GM03348 (cell line): ENCODE measurements around the gene PHF8.

Experiments
- DNase-seq: peaks from one replicate; pipeline ENCODE4 v3.0.0; 2012; ENCODE audit warnings: low spot score

Gene PHF8

GRCh38 chrX:54044126-54044876 lies at the start of gene PHF8:
PHF8 (minus strand) TSS chrX:54044473; CDS start chrX:54042728, 1,745 bp downstream.
- DNase-seq = peak; percentile 92

GRCh38 chrX:54093571-54093970 lies 49.3 kb upstream of the PHF8 start:
- DNase-seq = peak; percentile 11

GRCh38 chrX:54093159-54093558 lies 48.9 kb upstream of the PHF8 start:
- DNase-seq = no peak

GRCh38 chrX:54090880-54091279 lies 46.6 kb upstream of the PHF8 start:
- no peak for DNase-seq

GRCh38 chrX:54089191-54089590 lies 44.9 kb upstream of the PHF8 start:
- no peak for DNase-seq

GRCh38 chrX:54087661-54088060 lies 43.4 kb upstream of the PHF8 start:
- no peak for DNase-seq

- DNase-seq = no peak
Observed at GRCh38 chrX:54085666-54086065, 41.4 kb upstream of the PHF8 start.

GRCh38 chrX:54076903-54077302 lies 32.6 kb upstream of the PHF8 start:
- DNase-seq = peak; percentile 11

- DNase-seq = no peak
Observed at GRCh38 chrX:54074826-54075225, 30.6 kb upstream of the PHF8 start.

GRCh38 chrX:54067766-54068165 lies 23.5 kb upstream of the PHF8 start:
- no peak for DNase-seq

- peak; percentile 36 for DNase-seq
Observed at GRCh38 chrX:54066841-54067240, 22.6 kb upstream of the PHF8 start.

- no peak for DNase-seq
Observed at GRCh38 chrX:54064564-54064963, 20.3 kb upstream of the PHF8 start.

GRCh38 chrX:54063361-54063760 lies 19.1 kb upstream of the PHF8 start:
- no peak for DNase-seq

GRCh38 chrX:54049801-54050200 lies 5.5 kb upstream of the PHF8 start:
- no peak for DNase-seq

- DNase-seq = no peak
Observed at GRCh38 chrX:54048412-54048811, 4.1 kb upstream of the PHF8 start.

GRCh38 chrX:54045563-54046228 lies 1.4 kb upstream of the PHF8 start:
- no peak for DNase-seq

- DNase-seq = no peak
Observed at GRCh38 chrX:54044877-54045338, 635 bp upstream of the PHF8 start.

GRCh38 chrX:54043541-54044125 lies 640 bp downstream of the PHF8 start:
- peak; percentile 45 for DNase-seq

GRCh38 chrX:54043056-54043455 lies 1.2 kb downstream of the PHF8 start:
- DNase-seq = no peak

- peak; percentile 80 for DNase-seq
Observed at GRCh38 chrX:54042609-54043021, 1.7 kb downstream of the PHF8 start.

GRCh38 chrX:54030329-54030728 lies 13.9 kb downstream of the PHF8 start:
- no peak for DNase-seq

GRCh38 chrX:54029529-54030143 lies 14.6 kb downstream of the PHF8 start:
- no peak for DNase-seq

- no peak for DNase-seq
Observed at GRCh38 chrX:54024350-54024749, 19.9 kb downstream of the PHF8 start.
